Measurements from ENCODE around the gene EYS.

Gene EYS

DNA sequence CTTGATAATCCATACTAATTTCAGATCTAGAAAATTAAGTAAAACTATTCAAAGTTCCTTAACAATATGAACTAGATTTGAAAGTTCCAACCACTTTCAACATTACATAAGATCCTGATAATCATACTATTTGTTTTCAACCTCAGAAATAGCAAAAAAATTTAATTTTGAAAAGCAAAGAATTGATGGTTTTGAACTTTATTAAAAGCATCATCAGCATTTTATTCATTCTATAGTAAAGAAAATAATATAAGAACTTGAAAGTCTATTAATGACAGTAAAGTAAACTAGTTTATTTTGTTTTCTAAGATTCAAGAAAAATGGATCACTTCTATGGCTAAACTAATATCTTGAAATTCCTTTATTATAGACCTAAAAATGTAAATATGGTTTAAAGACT lies 26.8 kb downstream of the EYS start:
- Histone ChIP-seq H4K20me1 (ENCODE audit: insufficient read depth, low read length) (no peaks in the 10 kb centered on the region), H2AFZ (ENCODE audit: low read length) (no peak overlapping the region), H3K9me2 (replicated peaks; ENCODE audit: insufficient read depth, low read length) (no peaks in the 10 kb centered on the region), H3K9ac (ENCODE audit: low read length) (no peak overlapping the region), H3K9me3 (replicated peaks; ENCODE audit: insufficient read depth, low read length) (no peaks in the 10 kb centered on the region), H3K4me3 (ENCODE audit: low read length) (no peak overlapping the region), H3K27me3 (replicated peaks; ENCODE audit: insufficient read depth, low read length) (no peaks in the 10 kb centered on the region), H3K36me3 (replicated peaks; ENCODE audit: insufficient read depth, low read length) (no peaks in the 10 kb centered on the region), H3F3A (ENCODE audit: insufficient read depth, low read length) (no peaks in the 10 kb centered on the region), H3K79me2 (ENCODE audit: low read length) (no peaks in the 10 kb centered on the region), H3K27ac (ENCODE audit: low read length) (no peak overlapping the region), H3K4me2 (ENCODE audit: low read depth, low read length) (no peak overlapping the region), H3K4me1 (ENCODE audit: low read length) (no peaks in the 10 kb centered on the region)
- DNase-seq = no peak
- TF ChIP-seq EZH2 (optimal IDR thresholded peaks at IDR 0.05; ENCODE audit: low read depth, low read length) (no peak), CTCF (IDR thresholded peaks at IDR 0.05; ENCODE audit: low read length) (no peak), EZH2phosphoT487 (IDR thresholded peaks at IDR 0.05; ENCODE audit: low read length) (no peak)

DNA sequence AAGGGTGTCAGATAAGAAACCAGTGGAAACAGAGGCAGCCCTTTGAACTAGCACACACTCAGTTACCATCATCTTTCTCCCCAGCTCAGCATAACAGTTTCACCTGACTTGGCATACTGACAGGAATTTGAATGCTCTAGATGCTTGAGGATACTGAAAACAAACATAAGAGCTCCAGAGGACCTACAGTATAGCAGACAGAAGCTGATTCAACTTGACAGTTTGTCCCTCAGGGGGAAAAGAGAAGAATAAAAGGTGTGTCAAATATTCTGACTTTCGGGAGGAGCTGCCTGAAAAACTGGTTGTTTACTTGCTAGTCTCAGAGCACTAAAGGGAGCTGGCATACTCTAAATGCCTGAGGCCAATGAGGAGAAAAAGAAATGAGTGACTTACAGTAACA lies 35.1 kb downstream of the EYS start:
- Histone ChIP-seq H3K4me2 (ENCODE audit: low read depth, low read length) (no peak overlapping the region), H3K27ac (ENCODE audit: low read length) (no peak overlapping the region)

GRCh38 chr6:65667916-65668656 lies 38.9 kb downstream of the EYS start:
- no peaks in the 10 kb centered on the region for H3K9me3 ChIP-seq (replicated peaks; ENCODE audit: insufficient read depth, low read length)
- no peaks in the 10 kb centered on the region for H3K36me3 ChIP-seq (replicated peaks; ENCODE audit: insufficient read depth, low read length)
- no peak for TF ChIP-seq EZH2phosphoT487 (IDR thresholded peaks at IDR 0.05; ENCODE audit: low read length)
- TF ChIP-seq CTCF (IDR thresholded peaks at IDR 0.05; ENCODE audit: low read length) = no peak
- no peak for TF ChIP-seq EZH2 (optimal IDR thresholded peaks at IDR 0.05; ENCODE audit: low read depth, low read length)
- no peak overlapping the region for H3K27ac ChIP-seq (ENCODE audit: low read length)
- no peak overlapping the region for H2AFZ ChIP-seq (ENCODE audit: low read length)
- H3K4me1 ChIP-seq (ENCODE audit: low read length) = no peaks in the 10 kb centered on the region
- H4K20me1 ChIP-seq (ENCODE audit: insufficient read depth, low read length) = no peaks in the 10 kb centered on the region
- no peaks in the 10 kb centered on the region for H3F3A ChIP-seq (ENCODE audit: insufficient read depth, low read length)
- no peaks in the 10 kb centered on the region for H3K79me2 ChIP-seq (ENCODE audit: low read length)
- no peak for DNase-seq
- H3K9me2 ChIP-seq (replicated peaks; ENCODE audit: insufficient read depth, low read length) = no peaks in the 10 kb centered on the region
- H3K4me3 ChIP-seq (ENCODE audit: low read length) = no peak overlapping the region
- H3K27me3 ChIP-seq (replicated peaks; ENCODE audit: insufficient read depth, low read length) = no peaks in the 10 kb centered on the region
- no peak overlapping the region for H3K4me2 ChIP-seq (ENCODE audit: low read depth, low read length)
- no peak overlapping the region for H3K9ac ChIP-seq (ENCODE audit: low read length)

More for the DNA sequence above, 35.1 kb downstream of the EYS start:
- H3K9me3 ChIP-seq (replicated peaks; ENCODE audit: insufficient read depth, low read length) = no peaks in the 10 kb centered on the region
- no peak for DNase-seq
- no peaks in the 10 kb centered on the region for H3K79me2 ChIP-seq (ENCODE audit: low read length)
- no peaks in the 10 kb centered on the region for H4K20me1 ChIP-seq (ENCODE audit: insufficient read depth, low read length)
- H3K27me3 ChIP-seq (replicated peaks; ENCODE audit: insufficient read depth, low read length) = no peaks in the 10 kb centered on the region
- H3K36me3 ChIP-seq (replicated peaks; ENCODE audit: insufficient read depth, low read length) = no peaks in the 10 kb centered on the region
- H3K9ac ChIP-seq (ENCODE audit: low read length) = no peak overlapping the region
- no peak overlapping the region for H3K4me3 ChIP-seq (ENCODE audit: low read length)
- TF ChIP-seq EZH2 (optimal IDR thresholded peaks at IDR 0.05; ENCODE audit: low read depth, low read length) = no peak
- no peak for TF ChIP-seq EZH2phosphoT487 (IDR thresholded peaks at IDR 0.05; ENCODE audit: low read length)
- no peak for TF ChIP-seq CTCF (IDR thresholded peaks at IDR 0.05; ENCODE audit: low read length)
- H3K4me1 ChIP-seq (ENCODE audit: low read length) = no peaks in the 10 kb centered on the region
- no peaks in the 10 kb centered on the region for H3K9me2 ChIP-seq (replicated peaks; ENCODE audit: insufficient read depth, low read length)
- H2AFZ ChIP-seq (ENCODE audit: low read length) = no peak overlapping the region
- H3F3A ChIP-seq (ENCODE audit: insufficient read depth, low read length) = no peaks in the 10 kb centered on the region

Measured in MM.1S (cell line).